Mucosa of descending colon (tissue), 3 donors: ENCODE results near the gene FBXL12. TPM values are rescaled to one million over a fixed set of nuclear protein-coding genes. Genes with fewer than 3 reads are reported as not detected.
A peak's percentile ranks its signal among the peaks of the same experiment; 100 is the strongest.

Experiments
- ATAC-seq: fragments of 200-7000 bp; cut with Tn5 transposase; one replicate; pipeline ENCODE4 v1.9.1; 2020; ENCODE audit warnings: mild to moderate bottlenecking, moderate library complexity
- DNase-seq, 3 donors: peaks; one replicate each; pipeline ENCODE4 v3.0.0-alpha.2; 2020
- H3K36me3 ChIP-seq: fragments of 200-600 bp; one replicate; pipeline ENCODE4 v1.8.0; 2021; ENCODE audit warnings: low read depth, mild to moderate bottlenecking
- H3K4me1 ChIP-seq: fragments of 200-600 bp; one replicate; pipeline ENCODE4 v1.8.0; 2021; ENCODE audit warnings: low read depth, mild to moderate bottlenecking
- H3K4me3 ChIP-seq: fragments of 200-600 bp; one replicate; pipeline ENCODE4 v1.8.0; 2021; ENCODE audit warnings: mild to moderate bottlenecking
- H3K9me3 ChIP-seq: fragments of 200-600 bp; one replicate; pipeline ENCODE4 v1.8.0; 2021; ENCODE audit warnings: mild to moderate bottlenecking
- CTCF ChIP-seq: fragments of 200-600 bp; IDR thresholded peaks from one replicate; pipeline ENCODE4 v1.8.0; 2022; ENCODE audit warnings: antibody characterized with exemption, mild to moderate bottlenecking
- intact Hi-C, 2 donors: fragments of 100-400 bp; cut with DNase I in 1 of 2; cut with micrococcal nuclease in 1 of 2; formaldehyde crosslinking; loops; one replicate each; pipeline versions ENCODE4 v1.11.0 to v1.11.1; 2022; cut with DNase I, micrococcal nuclease
- total RNA-seq, 3 donors: library from RNA; stranded (reverse); fragmentation: NEBNext Ultra II Directional in 2 of 3; extraction: Animal tissue kit (Norgen Biotek cat#: 25700) in 2 of 3; gene quantifications; one replicate each; pipeline versions ENCODE4 v1.2.1 to v1.2.4, GENCODE V29; 2021 to 2023
- donor health status: DM: no; HTN: no; CAD: no; lungs with moderate emphysema.
- donor health status: DM: no; HTN: no; CAD: no.
- donor health status: DM: no; HTN: yes; CAD: no.

Gene FBXL12
- total RNA-seq, 3 donors from 2014 or later, result 25.7 to 36.1 (median 31.3) TPM

- TF ChIP-seq CTCF, result no peak
- peaks cover 8% of the 10 kb centered on the region for H3K4me1 ChIP-seq
- intact Hi-C loops, result no loop called here
- no peak for DNase-seq
- peak; percentile 12 for ATAC-seq
- H3K4me3 ChIP-seq, result peak overlapping the region; percentile 99
- no peaks in the 10 kb centered on the region for H3K36me3 ChIP-seq
- no peaks in the 10 kb centered on the region for H3K9me3 ChIP-seq
Measured at GRCh38 chr19:9835507-9835949, 16.6 kb upstream of the FBXL12 start.

- Histone ChIP-seq H3K9me3 (no peaks in the 10 kb centered on the region), H3K36me3 (no peaks in the 10 kb centered on the region), H3K4me3 (peak within 1 kb of the TSS; percentile 99), H3K4me1 (peaks cover 8% of the 10 kb centered on the region)
- TF ChIP-seq CTCF, result peak; percentile 88
- ATAC-seq (peak; percentile 99), DNase-seq (peak; percentile 99 to 100 (median 100))
- intact Hi-C loops, result no loop called here
Measured at GRCh38 chr19:9834726-9835506, 16.0 kb upstream of the FBXL12 start, which contains the start of gene PIN1. Gene PIN1 (plus strand): TSS chr19:9835318. CDS start chr19:9835345, 27 bp downstream.

- ATAC-seq (no peak), DNase-seq (no peak)
- TF ChIP-seq CTCF, result no peak
- Histone ChIP-seq H3K9me3 (no peaks in the 10 kb centered on the region), H3K4me3 (no peak overlapping the region), H3K4me1 (peaks cover 8% of the 10 kb centered on the region), H3K36me3 (no peaks in the 10 kb centered on the region)
- intact Hi-C loops, result no loop called here
Measured at GRCh38 chr19:9834307-9834725, 15.4 kb upstream of the FBXL12 start.

- Histone ChIP-seq H3K9me3 (no peaks in the 10 kb centered on the region), H3K36me3 (no peaks in the 10 kb centered on the region), H3K4me1 (peaks cover 20% of the 10 kb centered on the region), H3K4me3 (peak overlapping the region; percentile 82)
- ATAC-seq, result no peak
- intact Hi-C loops, result no loop called here
- no peak for DNase-seq
- TF ChIP-seq CTCF, result no peak
Measured at GRCh38 chr19:9828551-9829063, 9.7 kb upstream of the FBXL12 start.

- DNase-seq (peak; percentile 92 to 96 (median 93)), ATAC-seq (peak; percentile 99)
- peaks cover 20% of the 10 kb centered on the region for H3K4me1 ChIP-seq
- no peak for TF ChIP-seq CTCF
- peak within 1 kb of the TSS; percentile 82 for H3K4me3 ChIP-seq
- intact Hi-C loops, result no loop called here
- H3K36me3 ChIP-seq, result no peaks in the 10 kb centered on the region
- H3K9me3 ChIP-seq, result no peaks in the 10 kb centered on the region
Measured at GRCh38 chr19:9827289-9828238, 8.7 kb upstream of the FBXL12 start, which contains the start of gene UBL5. Gene UBL5 (plus strand): TSS chr19:9827918. CDS start chr19:9828338, 420 bp downstream.
